ENCODE measurements around the gene TRIM43B.
"Not testable (repeated sequence)": the region's sequence is repeated elsewhere in the genome, so short reads cannot be mapped to it uniquely, and the experiment has no call there.

The TRIM43B gene

GRCh38 chr2:95433973-95434372 is 50.6 kb downstream of the TRIM43B start:
- not testable (repeated sequence) for DNase-seq (ENCODE audit: low read depth)

GRCh38 chr2:95433373-95433772 is 51.2 kb downstream of the TRIM43B start:
- DNase-seq (ENCODE audit: low read depth): not testable (repeated sequence)

GRCh38 chr2:95429748-95430467 is 54.6 kb downstream of the TRIM43B start:
- not testable (repeated sequence) for DNase-seq (ENCODE audit: low read depth)

- DNase-seq (ENCODE audit: low read depth): not testable (repeated sequence)
Observed at GRCh38 chr2:95427196-95427867, 57.2 kb downstream of the TRIM43B start.

All from stromal cell of bone marrow (primary cell).